GM20000 (cell line): ENCODE results near the gene DAGLA.

Experiments used
- DNase-seq: peaks from one replicate; pipeline ENCODE4 v3.0.0; 2012; ENCODE audit warnings: low spot score
- CTCF ChIP-seq: IDR thresholded peaks from 2 replicates; pipeline ENCODE4 v1.5.1; 2012; ENCODE audit warnings: mild to moderate bottlenecking, control low read depth; ENCODE audit errors: extremely low read depth, missing control alignments

DAGLA gene

DNA sequence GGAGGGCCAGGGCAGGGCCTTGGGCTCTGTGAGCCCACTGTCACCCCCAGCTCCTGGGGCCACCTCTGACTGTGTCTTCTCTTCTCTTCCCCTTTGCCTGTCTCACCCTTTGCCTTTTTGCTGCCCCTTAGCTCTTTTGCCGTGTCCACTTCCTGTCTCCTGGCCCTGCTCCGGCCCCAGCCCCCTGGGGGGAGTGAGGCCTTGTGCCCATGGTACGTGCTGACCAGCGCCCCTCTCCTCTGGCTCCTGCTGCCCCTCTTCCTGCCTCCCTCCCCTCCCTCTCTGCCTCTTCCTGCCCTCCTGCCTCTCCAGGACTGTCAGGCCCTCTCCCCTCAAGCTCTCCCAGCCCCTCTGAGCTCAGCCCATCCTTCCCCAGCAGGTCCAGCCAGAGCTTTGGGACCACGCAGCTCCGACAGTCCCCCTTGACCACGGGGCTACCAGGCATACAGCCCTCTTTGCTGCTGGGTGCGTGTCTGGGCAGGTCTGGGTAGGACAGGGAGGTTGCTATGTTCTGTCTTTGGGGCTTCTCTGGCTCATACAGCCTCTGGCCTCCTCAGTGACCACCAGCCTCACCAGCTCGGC lies 100.5 kb downstream of the DAGLA start:
- no peak for TF ChIP-seq CTCF
- no peak for DNase-seq

DNA sequence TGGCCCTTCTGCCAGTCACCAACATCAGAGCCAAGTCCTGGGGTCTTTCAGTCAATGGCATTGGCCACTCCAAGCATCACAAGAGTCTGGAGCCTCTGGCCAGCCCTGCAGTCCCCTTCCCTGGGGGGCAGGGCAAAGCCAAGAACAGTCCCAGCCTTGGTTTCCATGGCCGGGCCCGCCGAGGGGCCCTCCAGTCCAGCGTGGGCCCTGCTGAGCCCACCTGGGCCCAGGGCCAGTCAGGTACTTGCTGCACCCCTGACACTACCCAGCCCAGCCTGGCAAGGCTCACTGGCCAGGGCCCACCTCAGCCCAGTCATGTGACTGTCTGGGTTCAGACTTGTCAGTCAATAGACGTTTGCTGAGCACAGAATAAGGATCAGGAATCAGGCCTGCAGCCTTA lies 101.4 kb downstream of the DAGLA start:
- no peak for DNase-seq
- TF ChIP-seq CTCF = no peak

DNA sequence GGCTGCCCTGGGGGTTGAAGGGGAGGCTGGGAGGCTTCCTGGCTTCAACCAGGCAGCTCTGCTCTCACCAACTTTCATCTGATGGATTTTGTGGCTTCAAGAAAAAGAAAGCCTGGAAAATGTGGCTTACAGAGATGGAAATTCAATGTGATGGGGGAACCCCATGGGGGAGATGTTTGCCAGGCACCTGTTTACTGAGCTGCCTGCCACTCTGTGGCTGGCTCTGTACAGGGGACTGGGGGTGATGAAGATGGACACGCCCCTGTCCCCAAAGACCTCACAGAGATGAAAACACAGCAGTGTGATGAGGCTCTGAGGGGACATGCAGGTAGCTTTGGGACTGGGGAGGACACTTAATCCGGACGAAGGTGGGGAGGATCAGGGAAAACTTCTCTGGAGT lies 102.1 kb downstream of the DAGLA start:
- no peak for TF ChIP-seq CTCF
- no peak for DNase-seq

- no peak for DNase-seq
- no peak for TF ChIP-seq CTCF
Measured at GRCh38 chr11:61782841-61783240, 102.7 kb downstream of the DAGLA start.

- DNase-seq = no peak
- TF ChIP-seq CTCF = no peak
Measured at GRCh38 chr11:61783717-61784505, 103.7 kb downstream of the DAGLA start.

DNA sequence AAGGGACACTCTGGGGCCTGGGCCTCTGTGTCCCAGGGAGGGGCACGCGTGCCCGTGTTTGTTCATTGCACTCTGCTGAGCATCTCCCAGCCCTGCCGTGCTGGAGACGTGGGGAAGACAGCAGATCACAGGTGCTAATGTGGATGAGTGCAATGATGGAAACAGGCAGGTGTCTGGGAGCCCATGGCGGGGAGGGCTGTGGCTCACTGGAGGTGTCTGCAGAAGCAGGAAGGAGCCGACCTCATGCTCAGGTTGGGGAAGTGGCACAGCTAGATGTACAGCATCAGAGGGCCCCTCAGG lies 104.3 kb downstream of the DAGLA start:
- DNase-seq = no peak
- no peak for TF ChIP-seq CTCF

DNA sequence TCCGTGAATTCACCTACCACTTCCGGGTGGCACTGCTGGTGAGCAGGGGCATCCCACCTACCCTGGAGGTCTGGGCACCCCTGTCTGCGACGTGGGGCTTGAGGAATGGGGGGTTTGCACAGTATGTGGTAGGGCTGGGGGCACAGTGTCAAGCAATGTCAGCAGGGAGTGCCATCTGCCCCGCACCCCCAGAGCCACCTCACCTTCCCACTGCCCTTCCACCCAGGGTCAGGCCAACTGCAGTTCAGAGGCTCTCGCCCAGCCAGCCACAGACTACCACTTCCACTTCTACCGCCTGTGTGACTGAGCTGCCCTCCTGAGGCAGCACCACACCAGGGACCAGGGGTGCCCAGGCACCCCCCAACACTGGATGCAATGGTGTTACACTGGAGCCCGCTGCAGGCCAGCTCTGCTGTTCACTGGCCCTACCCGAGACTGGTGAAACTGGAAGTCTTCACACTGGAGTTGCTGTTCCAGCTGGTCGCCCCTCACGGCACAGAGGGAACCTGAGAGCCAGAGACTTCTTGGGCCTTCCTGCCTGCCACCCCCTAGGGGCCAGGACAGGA lies 105.7 kb downstream of the DAGLA start:
- TF ChIP-seq CTCF = no peak

More for the DNA sequence above, 105.7 kb downstream of the DAGLA start:
- no peak for DNase-seq
